H9 (cell line): ENCODE results near the gene KIRREL3. TPM values are rescaled to one million over a fixed set of nuclear protein-coding genes. Genes with fewer than 3 reads are reported as not detected.

ENCODE experiments used
- DNase-seq: peaks from one replicate; pipeline ENCODE4 v3.0.0-alpha.2; 2017
- H2AFZ ChIP-seq: one replicate; pipeline ENCODE4 v1.6.1; 2013; ENCODE audit warnings: mild to moderate bottlenecking, low read length, control low read depth, moderate library complexity
- H2AK5ac ChIP-seq: 2 replicates; pipeline ENCODE4 v1.6.1; 2013; ENCODE audit warnings: low read length, control low read depth, mixed read lengths; ENCODE audit not compliant: insufficient read length
- H2BK120ac ChIP-seq: one replicate; pipeline ENCODE4 v1.6.1; 2013; ENCODE audit warnings: low read depth, mild to moderate bottlenecking, low read length, control low read depth, inconsistent platforms; ENCODE audit not compliant: poor library complexity, severe bottlenecking
- H2BK12ac ChIP-seq: 2 replicates; pipeline ENCODE4 v1.6.1; 2013; ENCODE audit warnings: low read length, control low read depth, mixed read lengths, low read depth; ENCODE audit not compliant: insufficient read length
- H2BK15ac ChIP-seq: 2 replicates; pipeline ENCODE4 v1.6.1; 2013; ENCODE audit warnings: low read depth, low read length, control low read depth
- H2BK20ac ChIP-seq: one replicate; pipeline ENCODE4 v1.6.1; 2013; ENCODE audit warnings: low read depth, mild to moderate bottlenecking, low read length, control low read depth, inconsistent platforms; ENCODE audit not compliant: poor library complexity, severe bottlenecking
- H2BK5ac ChIP-seq: 2 replicates; pipeline ENCODE4 v1.6.1; 2013; ENCODE audit warnings: low read length, control low read depth, mixed read lengths; ENCODE audit not compliant: insufficient read length
- H3K14ac ChIP-seq: 2 replicates; pipeline ENCODE4 v1.6.1; 2013; ENCODE audit warnings: low read length, control low read depth; ENCODE audit not compliant: insufficient read depth
- H3K18ac ChIP-seq: 2 replicates; pipeline ENCODE4 v1.6.1; 2013; ENCODE audit warnings: low read depth, mild to moderate bottlenecking, mixed read lengths, low read length, control low read depth; ENCODE audit not compliant: insufficient read length
- H3K23ac ChIP-seq: 2 replicates; pipeline ENCODE4 v1.6.1; 2013; ENCODE audit warnings: low read length, control low read depth, mixed read lengths, low read depth; ENCODE audit not compliant: insufficient read length
- H3K23me2 ChIP-seq: 2 replicates; pipeline ENCODE4 v1.6.1; 2013; ENCODE audit warnings: low read depth, mild to moderate bottlenecking, mixed read lengths, low read length, control low read depth; ENCODE audit not compliant: insufficient read length, poor library complexity, severe bottlenecking
- H3K27ac ChIP-seq: 2 replicates; pipeline ENCODE4 v1.5.1; 2013; ENCODE audit warnings: low read length, control low read depth, mixed read lengths, low read depth; ENCODE audit not compliant: insufficient read length
- H3K27me3 ChIP-seq: 2 replicates; pipeline ENCODE4 v1.6.1; 2013; ENCODE audit warnings: low read length, control low read depth, inconsistent platforms; ENCODE audit not compliant: insufficient read depth
- H3K4ac ChIP-seq: 2 replicates; pipeline ENCODE4 v1.6.1; 2013; ENCODE audit warnings: low read depth, mild to moderate bottlenecking, control low read depth, inconsistent platforms, low read length, moderate library complexity
- H3K4me1 ChIP-seq: 2 replicates; pipeline ENCODE4 v1.6.1; 2013; ENCODE audit warnings: low read length, control low read depth, inconsistent platforms; ENCODE audit not compliant: insufficient read depth
- H3K4me2 ChIP-seq: 2 replicates; pipeline ENCODE4 v1.6.1; 2013; ENCODE audit warnings: low read length, control low read depth, mixed read lengths; ENCODE audit not compliant: insufficient read length, insufficient read depth
- H3K56ac ChIP-seq: 2 replicates; pipeline ENCODE4 v1.6.1; 2013; ENCODE audit warnings: low read depth, mild to moderate bottlenecking, mixed read lengths, low read length, control low read depth; ENCODE audit not compliant: insufficient read length
- H3K79me1 ChIP-seq: 2 replicates; pipeline ENCODE4 v1.6.1; 2013; ENCODE audit warnings: low read depth, mild to moderate bottlenecking, moderate library complexity, low read length, control low read depth, inconsistent platforms; ENCODE audit not compliant: insufficient read depth, poor library complexity, severe bottlenecking
- H3K79me2 ChIP-seq: 2 replicates; pipeline ENCODE4 v1.6.1; 2013; ENCODE audit warnings: low read length, control low read depth, inconsistent platforms; ENCODE audit not compliant: insufficient read depth
- H3K9ac ChIP-seq: 2 replicates; pipeline ENCODE4 v1.6.1; 2013; ENCODE audit warnings: low read length, control low read depth, mixed read lengths; ENCODE audit not compliant: insufficient read length; ENCODE audit errors: extremely low read depth
- H3K9me3 ChIP-seq: one replicate; pipeline ENCODE4 v1.6.1; 2013; ENCODE audit warnings: low read depth, low read length, inconsistent platforms; ENCODE audit not compliant: control insufficient read depth
- H3T11ph ChIP-seq: one replicate; pipeline ENCODE4 v1.6.1; 2013; ENCODE audit warnings: mild to moderate bottlenecking, low read length, control low read depth, inconsistent platforms
- H4K20me1 ChIP-seq: one replicate; pipeline ENCODE4 v1.6.1; 2013; ENCODE audit not compliant: control insufficient read depth, insufficient read length, insufficient read depth
- H4K5ac ChIP-seq: 2 replicates; pipeline ENCODE4 v1.6.1; 2013; ENCODE audit warnings: low read depth, mild to moderate bottlenecking, mixed read lengths, low read length, control low read depth; ENCODE audit not compliant: insufficient read length
- H4K8ac ChIP-seq: replicated peaks from 2 replicates; pipeline ENCODE4 v1.6.1; 2013; ENCODE audit warnings: low read length, control low read depth, mixed read lengths, low read depth; ENCODE audit not compliant: insufficient read length
- H4K91ac ChIP-seq: 2 replicates; pipeline ENCODE4 v1.6.1; 2013; ENCODE audit warnings: low read depth, mild to moderate bottlenecking, moderate library complexity, mixed read lengths, low read length, control low read depth; ENCODE audit not compliant: insufficient read length
- H3K27ac Mint-ChIP-seq, 3 experiments: 2 replicates in 2 of 3; 3 replicates in 1 of 3; pipeline ENCODE4 v1.8.0; 2020 to 2021; ENCODE audit warnings: mixed read lengths in 3 of 3, mild to moderate bottlenecking in 1 of 3, moderate library complexity in 1 of 3
- H3K27me3 Mint-ChIP-seq: 2 replicates; pipeline ENCODE4 v1.8.0; 2021; ENCODE audit warnings: low read depth, mild to moderate bottlenecking, moderate library complexity, mixed read lengths
- H3K36me3 Mint-ChIP-seq, 3 experiments: 2 replicates in 2 of 3; 3 replicates in 1 of 3; pipeline ENCODE4 v1.8.0; 2020 to 2021; ENCODE audit warnings: low read depth in 3 of 3, mixed read lengths in 3 of 3; ENCODE audit not compliant: insufficient read depth in 1 of 3
- H3K4me1 Mint-ChIP-seq, 2 experiments: 2 replicates each; pipeline ENCODE4 v1.8.0; 2020; ENCODE audit warnings: mixed read lengths in 2 of 2
- H3K4me3 Mint-ChIP-seq, 2 experiments: 2 replicates in 1 of 2; 3 replicates in 1 of 2; pipeline ENCODE4 v1.8.0; 2020 to 2021; ENCODE audit warnings: mild to moderate bottlenecking in 2 of 2, mixed read lengths in 2 of 2, moderate library complexity in 1 of 2
- H3K9me3 Mint-ChIP-seq, 2 experiments: 2 replicates in 1 of 2; 3 replicates in 1 of 2; pipeline ENCODE4 v1.8.0; 2020; ENCODE audit warnings: mild to moderate bottlenecking in 2 of 2, mixed read lengths in 2 of 2, moderate library complexity in 1 of 2
- CTCF ChIP-seq: fragments of 200-600 bp; sonication (generic); conservative IDR thresholded peaks from 3 replicates; pipeline ENCODE4 v1.8.0; 2021; ENCODE audit warnings: antibody characterized with exemption, mild to moderate bottlenecking
- WGBS: extraction: QIAGEN DNeasy Blood & Tissue Kit; methylation state at CpG from one replicate; pipeline ENCODE4 v1.1.7; 2013; ENCODE audit warnings: missing lambda C conversion rate, low lambda C conversion rate, mixed read lengths; ENCODE audit not compliant: insufficient read length; ENCODE audit errors: extremely low coverage; 5-methylcytosine and 5-hydroxymethylcytosine counted together
- total RNA-seq: library from RNA; stranded (reverse); gene quantifications from 2 replicates; pipeline ENCODE4 v1.2.1, GENCODE V29; 2021

KIRREL3 gene
- total RNA-seq, 1 experiment from 2014 or later = 0.17 TPM

GRCh38 chr11:126538071-126538470, 462.5 kb downstream of the KIRREL3 start:
- no peak overlapping the region for H2BK120ac ChIP-seq
- H3K4me1 Mint-ChIP-seq = peaks cover 4 to 6% of the 10 kb centered on the region in 2 experiments; a peak in 3 of 4 replicates
- no peak overlapping the region for H3K14ac ChIP-seq
- no peak overlapping the region for H3K27ac ChIP-seq
- H3K23ac ChIP-seq = no peak overlapping the region
- H3K4me3 Mint-ChIP-seq = no peak overlapping the region
- H3K9me3 Mint-ChIP-seq = no peaks in the 10 kb centered on the region
- H3K9ac ChIP-seq = no peak overlapping the region
- no peak overlapping the region for H3K56ac ChIP-seq
- H3K18ac ChIP-seq = no peak overlapping the region
- no peaks in the 10 kb centered on the region for H3K27me3 ChIP-seq
- no peak overlapping the region for H4K5ac ChIP-seq
- no peak for TF ChIP-seq CTCF
- no peak for DNase-seq
- no peak overlapping the region for H3K27ac Mint-ChIP-seq
- H3K4me2 ChIP-seq = no peak overlapping the region
- no peaks in the 10 kb centered on the region for H3K79me1 ChIP-seq
- no peak overlapping the region for H2BK15ac ChIP-seq
- H2BK12ac ChIP-seq = no peak overlapping the region
- no peaks in the 10 kb centered on the region for H3K23me2 ChIP-seq
- H4K20me1 ChIP-seq = no peaks in the 10 kb centered on the region
- no peak overlapping the region for H3K4ac ChIP-seq
- H2BK20ac ChIP-seq = no peak overlapping the region
- no peak overlapping the region for H4K8ac ChIP-seq
- H3K4me1 ChIP-seq = no peaks in the 10 kb centered on the region
- no peaks in the 10 kb centered on the region for H3K79me2 ChIP-seq
- no peak overlapping the region for H3T11ph ChIP-seq
- H3K36me3 Mint-ChIP-seq = no peaks in the 10 kb centered on the region
- H2BK5ac ChIP-seq = no peak overlapping the region
- no peak overlapping the region for H2AK5ac ChIP-seq
- H3K27me3 Mint-ChIP-seq = peaks cover 15% of the 10 kb centered on the region
- no peak overlapping the region for H4K91ac ChIP-seq
- no CpG with 5 or more reads among the region's 4 CpGs for WGBS
- H3K9me3 ChIP-seq = no peaks in the 10 kb centered on the region
- no peak overlapping the region for H2AFZ ChIP-seq
